GM21723 (cell line): ENCODE data around the gene RUFY4.

Experiments
- ATAC-seq: cut with Tn5 transposase; IDR thresholded peaks from one replicate; pipeline ENCODE4 v1.9.1; 2021; ENCODE audit warnings: mild to moderate bottlenecking, moderate library complexity; ENCODE audit not compliant: unreplicated experiment

Gene RUFY4, protein sequence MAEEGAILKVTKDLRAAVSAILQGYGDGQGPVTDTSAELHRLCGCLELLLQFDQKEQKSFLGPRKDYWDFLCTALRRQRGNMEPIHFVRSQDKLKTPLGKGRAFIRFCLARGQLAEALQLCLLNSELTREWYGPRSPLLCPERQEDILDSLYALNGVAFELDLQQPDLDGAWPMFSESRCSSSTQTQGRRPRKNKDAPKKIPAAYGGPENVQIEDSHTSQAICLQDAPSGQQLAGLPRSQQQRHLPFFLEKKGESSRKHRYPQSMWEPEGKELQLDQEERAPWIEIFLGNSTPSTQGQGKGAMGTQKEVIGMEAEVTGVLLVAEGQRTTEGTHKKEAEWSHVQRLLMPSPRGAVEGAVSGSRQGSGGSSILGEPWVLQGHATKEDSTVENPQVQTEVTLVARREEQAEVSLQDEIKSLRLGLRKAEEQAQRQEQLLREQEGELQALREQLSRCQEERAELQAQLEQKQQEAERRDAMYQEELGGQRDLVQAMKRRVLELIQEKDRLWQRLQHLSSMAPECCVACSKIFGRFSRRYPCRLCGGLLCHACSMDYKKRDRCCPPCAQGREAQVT

DNA sequence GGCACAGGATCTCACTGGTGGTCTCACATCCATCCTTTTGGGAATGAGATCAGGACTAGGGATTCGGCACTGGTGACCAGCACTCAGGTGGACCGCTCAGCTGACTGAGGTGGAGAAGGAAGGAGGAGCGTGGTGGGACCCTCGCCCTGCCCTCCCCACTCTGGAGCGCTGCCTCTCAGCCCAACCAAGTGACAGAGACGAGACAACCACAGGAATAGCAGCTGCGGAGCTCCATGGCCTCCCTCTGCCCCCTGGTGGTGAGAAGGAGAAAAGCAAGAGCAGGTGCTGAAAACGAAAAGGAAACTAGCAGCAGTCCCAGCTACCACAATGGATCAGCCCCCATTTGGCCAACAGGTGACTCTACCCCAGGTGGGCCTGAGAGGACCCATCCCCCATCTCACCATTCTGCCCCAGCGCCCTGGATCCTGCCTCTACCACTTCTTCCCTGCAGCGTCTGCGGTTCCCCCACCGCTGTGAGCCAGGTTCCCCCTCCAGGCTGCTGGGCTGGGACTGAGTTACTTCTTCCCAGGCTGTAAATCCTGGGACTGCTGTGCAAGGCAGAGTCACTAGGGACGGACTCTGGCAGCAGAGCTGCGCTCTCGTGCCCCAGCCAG lies at the start of gene RUFY4:
RUFY4 (plus strand) TSS at position 533 of the 614 bp plus-strand sequence. CDS start 1,353 bp downstream, outside the sequence.
- ATAC-seq: peak; percentile 90

DNA sequence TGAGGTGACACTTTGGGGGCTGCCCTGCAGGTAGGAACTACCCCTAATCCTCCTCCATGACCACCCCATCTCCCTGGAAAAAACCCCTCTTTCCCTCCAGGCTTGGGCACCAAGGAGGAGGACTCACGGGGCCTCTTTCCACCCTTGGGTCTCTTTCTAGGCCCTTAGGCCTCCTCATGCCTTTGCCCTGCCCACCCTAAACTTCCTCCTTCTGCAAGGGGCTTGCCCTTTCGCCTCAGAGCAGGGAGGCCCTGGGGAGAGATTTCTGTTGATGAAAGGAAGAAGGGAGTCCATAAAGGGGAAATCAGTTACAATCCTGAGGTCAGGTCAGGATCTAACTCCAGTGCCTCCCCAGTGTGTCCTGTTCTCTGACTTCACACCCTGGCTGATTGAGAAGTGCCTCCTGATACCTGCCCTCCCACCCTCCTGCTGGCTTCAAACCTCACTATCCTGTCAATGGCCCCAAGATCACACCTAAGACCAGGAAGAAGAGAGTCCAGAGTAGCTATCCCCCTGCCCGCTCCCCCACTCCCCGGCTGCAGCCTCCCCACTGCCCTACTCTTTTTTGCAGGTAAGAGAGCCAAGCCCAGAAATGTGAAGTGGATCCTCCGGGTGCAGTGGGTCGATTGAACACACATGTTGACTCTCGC lies 49.5 kb upstream of the RUFY4 start:
- no peak for ATAC-seq

DNA sequence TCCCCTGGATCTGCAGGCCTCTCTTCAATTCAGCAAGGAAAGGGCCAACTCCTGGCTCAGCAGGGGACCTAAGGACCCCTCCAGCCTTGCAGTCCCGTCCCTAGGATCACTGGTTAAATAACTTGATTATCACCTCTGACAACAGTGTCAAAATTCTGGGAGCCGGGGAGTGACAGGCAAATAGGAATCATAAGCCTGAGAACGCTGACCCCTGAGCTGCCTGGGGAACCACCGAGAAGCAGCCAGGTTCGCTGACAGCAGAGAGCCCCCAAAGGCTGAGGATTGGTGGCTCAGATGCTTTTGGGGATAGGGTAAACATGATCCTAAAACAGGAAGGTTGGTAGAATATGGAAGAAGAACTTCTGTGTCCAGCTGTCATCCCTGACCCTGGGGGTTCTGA lies 48.8 kb upstream of the RUFY4 start:
- ATAC-seq: no peak

DNA sequence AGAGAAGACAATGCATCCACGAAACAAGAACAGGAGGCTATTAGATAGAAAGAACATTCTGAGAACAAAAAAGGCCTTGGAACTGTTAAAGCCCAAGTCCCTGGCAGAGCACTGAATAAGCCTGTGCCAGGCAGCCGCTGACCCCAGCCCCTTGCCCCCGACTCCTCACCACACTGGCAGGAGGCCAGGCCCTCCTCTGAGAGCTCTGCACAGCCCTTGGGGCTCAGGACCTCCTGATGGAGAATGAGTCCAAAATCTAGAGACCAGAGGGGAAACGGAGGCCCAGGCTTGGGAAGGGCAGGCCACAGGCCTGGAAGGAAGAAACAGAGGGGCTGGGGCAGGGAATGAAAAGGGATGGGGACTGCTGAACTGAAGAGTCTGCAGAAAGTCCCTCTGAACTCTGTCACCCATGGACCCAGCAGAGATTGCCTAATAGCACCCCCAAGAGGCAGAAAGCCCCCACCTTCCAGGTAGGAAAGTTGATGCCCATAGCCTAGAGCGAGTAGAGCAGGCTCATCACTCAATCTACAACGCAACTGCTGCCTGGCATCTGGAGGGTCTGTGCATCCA lies 48.0 kb upstream of the RUFY4 start:
- no peak for ATAC-seq

DNA sequence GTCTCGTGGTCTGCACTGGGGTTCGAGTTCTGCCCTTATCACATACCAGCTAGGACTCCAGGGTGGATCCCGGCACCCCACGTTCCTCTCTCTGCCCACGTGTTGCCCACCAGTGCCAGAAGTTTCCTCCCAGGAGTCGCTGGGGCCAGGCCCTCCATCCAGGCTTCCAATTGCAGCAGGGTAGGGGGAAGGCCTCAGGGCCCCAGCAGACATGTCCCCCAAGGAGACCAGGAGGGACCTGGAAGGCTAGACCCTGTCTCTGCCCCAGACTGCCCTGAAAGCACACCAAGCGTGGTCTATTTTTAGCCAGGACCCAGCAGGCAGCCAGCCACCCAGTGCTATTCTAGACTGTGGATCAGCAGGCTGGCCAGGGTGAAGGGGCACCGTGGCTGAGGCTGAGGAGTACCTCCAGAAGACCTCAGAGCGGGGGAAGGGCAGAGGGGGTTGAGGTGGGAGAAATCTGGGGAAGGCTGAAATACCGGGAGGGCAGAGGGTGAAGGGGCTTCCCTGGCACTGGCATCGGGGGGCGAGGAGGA lies 47.4 kb upstream of the RUFY4 start:
- ATAC-seq: no peak

DNA sequence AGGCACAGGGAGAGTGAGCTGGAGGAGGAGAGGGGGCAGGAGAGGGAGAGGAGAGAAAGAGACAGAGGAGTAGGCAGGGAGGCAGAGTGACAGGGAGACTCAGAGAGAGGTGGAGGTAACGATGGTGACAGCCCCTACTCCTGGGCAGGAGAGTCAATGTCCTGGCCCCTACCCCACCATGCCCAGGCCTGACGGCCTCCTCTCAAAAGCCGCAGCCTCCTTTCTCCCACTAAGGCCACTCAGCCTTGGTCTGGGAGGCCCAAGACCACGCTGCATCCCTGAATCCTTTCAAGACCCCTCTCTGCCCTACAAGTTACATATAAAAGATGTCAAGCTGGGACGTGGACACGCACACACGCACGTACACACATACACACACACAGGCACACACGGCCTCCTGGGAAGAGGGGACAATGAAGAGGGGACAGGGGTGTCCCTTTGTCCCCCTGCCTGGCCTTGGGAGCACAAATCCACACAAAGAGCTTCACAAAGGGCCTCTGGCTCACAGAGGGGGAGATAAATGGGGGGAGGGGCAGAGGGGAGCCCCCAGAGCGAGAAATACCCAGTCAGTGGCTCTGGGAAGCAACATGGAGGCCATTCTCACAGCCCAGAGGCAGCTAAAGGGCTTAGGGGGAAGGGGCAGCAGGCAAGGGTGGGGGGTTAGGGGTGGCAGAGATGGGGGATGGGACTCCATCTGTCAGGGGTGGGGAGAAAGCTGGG lies 46.8 kb upstream of the RUFY4 start:
- ATAC-seq: no peak

DNA sequence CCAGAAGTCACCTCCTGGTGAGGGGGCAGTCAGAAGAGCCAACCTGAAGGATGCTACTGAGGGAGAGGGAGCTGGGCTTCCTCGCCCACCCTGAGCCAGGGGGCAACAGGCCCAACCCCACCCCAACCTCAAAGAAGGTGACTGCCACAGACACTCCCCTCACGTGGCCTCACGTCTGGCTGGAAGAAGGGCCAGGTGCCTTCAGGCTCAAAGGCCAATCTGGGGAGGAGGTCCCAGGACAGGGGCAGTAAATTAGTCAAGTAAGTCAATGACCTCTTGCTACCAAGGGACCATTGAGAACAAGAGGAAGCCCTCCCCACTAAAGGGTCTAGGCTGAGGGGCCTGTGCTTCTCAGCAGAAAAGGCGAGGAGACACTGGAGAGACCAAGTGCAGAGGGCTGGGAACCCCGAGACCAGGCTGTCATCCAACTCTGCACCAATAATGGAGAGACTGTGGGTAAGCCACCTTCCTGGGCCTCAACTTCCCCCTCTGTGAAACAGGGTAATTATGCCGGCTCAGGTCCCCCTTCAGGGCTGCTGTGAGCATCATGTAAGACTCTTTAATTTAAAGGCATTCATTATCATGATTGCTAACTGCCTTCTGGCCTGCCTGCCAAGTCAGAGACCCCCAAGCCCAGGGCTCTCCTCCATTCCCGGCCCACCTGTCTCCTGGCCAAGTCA lies 46.1 kb upstream of the RUFY4 start:
- ATAC-seq: no peak

- ATAC-seq: no peak
Observed at GRCh38 chr2:218023636-218024035, 45.4 kb upstream of the RUFY4 start.

- no peak for ATAC-seq
Observed at GRCh38 chr2:218024336-218024735, 44.7 kb upstream of the RUFY4 start.

DNA sequence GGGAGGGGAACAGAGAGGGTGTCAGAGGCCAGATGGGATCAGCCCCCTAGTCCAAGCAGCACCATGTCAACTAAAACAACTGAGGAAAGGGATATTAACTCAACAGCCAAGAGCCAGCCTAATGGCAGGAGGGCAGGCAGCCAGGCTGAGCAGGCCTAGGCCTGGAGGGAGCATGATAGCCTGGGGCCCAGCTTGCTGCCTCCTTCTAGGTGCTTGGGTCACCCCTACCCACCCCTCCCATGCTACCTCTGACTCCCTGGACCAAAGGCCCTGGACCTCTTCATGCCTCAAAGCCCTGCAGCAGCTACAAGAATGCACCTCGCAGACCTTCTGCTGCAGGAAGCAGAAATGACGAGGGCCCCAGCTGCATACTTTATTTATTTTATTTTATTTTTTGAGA lies 44.2 kb upstream of the RUFY4 start:
- no peak for ATAC-seq

- ATAC-seq: no peak
Observed at GRCh38 chr2:218026244-218026643, 42.8 kb upstream of the RUFY4 start.

GRCh38 chr2:218026676-218027425 lies 42.2 kb upstream of the RUFY4 start:
- no peak for ATAC-seq

GRCh38 chr2:218027426-218028188 lies 41.4 kb upstream of the RUFY4 start:
- no peak for ATAC-seq

DNA sequence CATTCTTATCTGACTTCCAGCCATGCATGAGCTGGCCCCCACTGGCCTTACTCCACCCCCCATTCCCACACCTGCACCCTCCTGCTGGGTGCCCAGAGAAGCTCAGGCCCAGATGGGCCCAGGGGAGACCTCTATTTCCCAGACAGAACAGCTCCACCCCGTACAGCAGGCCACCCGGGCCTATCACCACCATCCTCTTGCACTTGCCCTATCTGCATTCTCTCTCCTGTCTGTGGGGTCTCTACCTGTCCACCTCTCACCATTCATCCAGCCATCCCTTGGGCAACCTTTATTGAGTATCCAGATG lies 40.9 kb upstream of the RUFY4 start:
- ATAC-seq: no peak

DNA sequence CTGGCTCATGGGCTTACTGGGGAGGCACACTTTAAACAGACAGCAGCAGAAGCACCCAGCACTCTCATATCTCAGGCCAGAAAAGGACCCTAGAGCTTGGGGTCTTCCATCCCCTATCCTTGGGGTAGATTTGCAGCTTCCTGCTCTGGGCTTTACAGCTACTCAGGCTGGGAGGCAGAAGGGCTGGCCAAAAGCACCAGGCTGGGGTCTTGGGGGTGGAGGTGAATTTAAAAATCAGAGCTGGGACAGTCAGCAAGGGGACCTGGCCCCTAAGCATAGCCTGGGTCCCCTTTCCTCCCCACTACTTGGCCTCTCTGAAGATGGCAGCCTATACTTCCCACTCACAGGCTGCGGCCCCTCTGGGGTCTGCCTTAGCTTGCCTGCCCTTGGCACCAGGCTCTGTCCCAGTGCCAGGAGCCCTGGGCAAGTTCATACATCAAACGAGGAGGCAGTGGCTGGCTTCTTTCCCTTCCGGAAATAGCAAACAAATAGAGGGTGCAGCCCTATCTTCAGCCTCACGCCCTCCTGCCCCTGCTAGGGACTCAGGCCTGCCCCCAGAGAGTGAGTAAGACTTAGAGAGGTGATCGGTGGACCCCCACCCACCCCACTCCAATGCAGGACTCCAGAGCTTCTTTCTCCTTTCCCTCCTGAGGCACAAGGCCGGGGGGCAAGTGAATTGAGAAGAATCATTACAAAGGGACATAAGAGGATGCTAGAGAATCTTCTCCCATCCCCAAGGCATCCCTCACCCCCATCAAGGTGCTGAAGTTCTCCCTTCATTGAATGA lies 40.3 kb upstream of the RUFY4 start:
- no peak for ATAC-seq

- no peak for ATAC-seq
Observed at GRCh38 chr2:218029366-218030360, 39.4 kb upstream of the RUFY4 start.
